Measurements from ENCODE around the gene SLC25A23. TPM values are rescaled to one million over a fixed set of nuclear protein-coding genes. Genes with fewer than 3 reads are reported as not detected.

SLC25A23 gene
- total RNA-seq, 3 donors from 2014 or later: 14.0 to 37.8 (median 18.4) TPM

GRCh38 chr19:6443986-6444385 lies 15.6 kb downstream of the SLC25A23 start:
- H3K36me3 ChIP-seq: no peaks in the 10 kb centered on the region
- H3K27me3 ChIP-seq: no peaks in the 10 kb centered on the region
- no peak overlapping the region for H3K4me3 ChIP-seq
- no peak for TF ChIP-seq CTCF (IDR thresholded peaks at IDR 0.05)
- TF ChIP-seq POLR2AphosphoS5 (IDR thresholded peaks at IDR 0.05): no peak
- TF ChIP-seq POLR2A (IDR thresholded peaks at IDR 0.05): no peak
- no peaks in the 10 kb centered on the region for H3K9me3 ChIP-seq
- no peaks in the 10 kb centered on the region for H3K4me1 ChIP-seq
- intact Hi-C loops (cut with DNase I; ENCODE audit: low total_unique reads): no loop called here
- no peak for DNase-seq (ENCODE audit: low spot score in 2 of 2)
- H3K27ac ChIP-seq: no peak overlapping the region

GRCh38 chr19:6442087-6442688 lies 17.4 kb downstream of the SLC25A23 start:
- Histone ChIP-seq H3K9me3 (no peaks in the 10 kb centered on the region), H3K4me1 (no peaks in the 10 kb centered on the region), H3K27ac (no peak overlapping the region), H3K27me3 (no peaks in the 10 kb centered on the region), H3K4me3 (no peak overlapping the region), H3K36me3 (no peaks in the 10 kb centered on the region)
- intact Hi-C loops (cut with DNase I; ENCODE audit: low total_unique reads): no loop called here
- DNase-seq (ENCODE audit: low spot score in 2 of 2): no peak
- no peak for TF ChIP-seq CTCF (IDR thresholded peaks at IDR 0.05)
- TF ChIP-seq POLR2AphosphoS5 (IDR thresholded peaks at IDR 0.05): no peak
- no peak for TF ChIP-seq POLR2A (IDR thresholded peaks at IDR 0.05)

GRCh38 chr19:6440905-6441304 lies 18.7 kb downstream of the SLC25A23 start:
- no peaks in the 10 kb centered on the region for H3K36me3 ChIP-seq
- no peak overlapping the region for H3K4me3 ChIP-seq
- H3K9me3 ChIP-seq: no peaks in the 10 kb centered on the region
- DNase-seq (ENCODE audit: low spot score in 2 of 2): no peak
- H3K27ac ChIP-seq: no peak overlapping the region
- H3K4me1 ChIP-seq: no peaks in the 10 kb centered on the region
- no peak for TF ChIP-seq CTCF (IDR thresholded peaks at IDR 0.05)
- TF ChIP-seq POLR2A (IDR thresholded peaks at IDR 0.05): no peak
- TF ChIP-seq POLR2AphosphoS5 (IDR thresholded peaks at IDR 0.05): no peak
- H3K27me3 ChIP-seq: no peaks in the 10 kb centered on the region
- intact Hi-C loops (cut with DNase I; ENCODE audit: low total_unique reads): no loop called here

- intact Hi-C loops (cut with DNase I; ENCODE audit: low total_unique reads): no loop called here
- no peaks in the 10 kb centered on the region for H3K36me3 ChIP-seq
- DNase-seq (ENCODE audit: low spot score in 2 of 2): no peak
- no peaks in the 10 kb centered on the region for H3K9me3 ChIP-seq
- H3K4me1 ChIP-seq: no peaks in the 10 kb centered on the region
- TF ChIP-seq CTCF (IDR thresholded peaks at IDR 0.05): no peak
- no peak for TF ChIP-seq POLR2A (IDR thresholded peaks at IDR 0.05)
- TF ChIP-seq POLR2AphosphoS5 (IDR thresholded peaks at IDR 0.05): no peak
- H3K27ac ChIP-seq: no peak overlapping the region
- H3K4me3 ChIP-seq: no peak overlapping the region
- no peaks in the 10 kb centered on the region for H3K27me3 ChIP-seq
Observed at GRCh38 chr19:6439743-6440142, 19.8 kb downstream of the SLC25A23 start.

GRCh38 chr19:6433663-6434062 lies 25.9 kb downstream of the SLC25A23 start, which contains the start of gene SLC25A41:
SLC25A41 (minus strand) TSS chr19:6433763; CDS start chr19:6433693, 70 bp downstream.
- no peak within 1 kb of the TSS for H3K4me3 ChIP-seq
- DNase-seq (ENCODE audit: low spot score in 2 of 2): no peak
- H3K9me3 ChIP-seq: no peaks in the 10 kb centered on the region
- no peaks in the 10 kb centered on the region for H3K27me3 ChIP-seq
- intact Hi-C loops (cut with DNase I; ENCODE audit: low total_unique reads): loop anchor here (2.0 kb wide), 1 partner anchor 387 kb away; no protein-coding TSS in a partner anchor
- no peaks in the 10 kb centered on the region for H3K4me1 ChIP-seq
- no peak for TF ChIP-seq CTCF (IDR thresholded peaks at IDR 0.05)
- TF ChIP-seq POLR2AphosphoS5 (IDR thresholded peaks at IDR 0.05): no peak
- TF ChIP-seq POLR2A (IDR thresholded peaks at IDR 0.05): no peak
- H3K36me3 ChIP-seq: no peaks in the 10 kb centered on the region
- H3K27ac ChIP-seq: no peak within 1 kb of the TSS
